GM23248 (cell line): ENCODE measurements around the gene SCAF11.

Experiments used
- EZH2 ChIP-seq: fragments of 200-600 bp; sonication (generic); IDR thresholded peaks from 2 replicates; pipeline ENCODE4 v1.6.1; 2018; ENCODE audit warnings: antibody characterized with exemption, mild to moderate bottlenecking; ENCODE audit not compliant: insufficient read depth, poor library complexity, severe bottlenecking
- EZH2phosphoT487 ChIP-seq: fragments of 200-600 bp; sonication (generic); IDR thresholded peaks from 2 replicates; pipeline ENCODE4 v1.6.1; 2018; ENCODE audit warnings: antibody characterized with exemption, moderate library complexity, mild to moderate bottlenecking, low read depth; ENCODE audit not compliant: insufficient read depth

DNA sequence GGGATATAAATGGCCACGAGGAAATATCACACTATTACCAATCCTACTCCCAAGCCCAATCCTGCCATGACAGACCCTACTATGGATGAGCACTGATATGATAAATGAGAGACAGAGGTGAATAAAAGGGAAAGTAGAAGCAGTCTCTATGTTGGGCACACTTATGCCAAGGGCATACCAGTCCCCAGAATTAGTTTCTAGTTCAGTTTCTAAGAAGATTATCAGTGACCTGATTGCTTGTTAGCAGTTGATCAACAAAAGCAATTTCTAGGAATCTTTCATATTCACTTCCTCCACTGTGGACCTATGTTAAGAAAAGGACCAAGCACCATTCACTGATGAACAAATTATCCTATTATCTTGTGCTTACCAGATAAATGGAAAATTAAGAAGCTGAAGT lies 20.0 kb downstream of the SCAF11 start:
- TF ChIP-seq EZH2 = no peak
- no peak for TF ChIP-seq EZH2phosphoT487
